SKM-1 (cell line): ENCODE results near the gene SLC26A8.
"Not testable (repeated sequence)": the region's sequence is repeated elsewhere in the genome, so short reads cannot be mapped to it uniquely, and the experiment has no call there.

Experiments
- DNase-seq: peaks from one replicate; lab custom pipeline; 2025; ENCODE audit not compliant: unreplicated experiment; lab: John Stamatoyannopoulos, UW

SLC26A8 gene

DNA sequence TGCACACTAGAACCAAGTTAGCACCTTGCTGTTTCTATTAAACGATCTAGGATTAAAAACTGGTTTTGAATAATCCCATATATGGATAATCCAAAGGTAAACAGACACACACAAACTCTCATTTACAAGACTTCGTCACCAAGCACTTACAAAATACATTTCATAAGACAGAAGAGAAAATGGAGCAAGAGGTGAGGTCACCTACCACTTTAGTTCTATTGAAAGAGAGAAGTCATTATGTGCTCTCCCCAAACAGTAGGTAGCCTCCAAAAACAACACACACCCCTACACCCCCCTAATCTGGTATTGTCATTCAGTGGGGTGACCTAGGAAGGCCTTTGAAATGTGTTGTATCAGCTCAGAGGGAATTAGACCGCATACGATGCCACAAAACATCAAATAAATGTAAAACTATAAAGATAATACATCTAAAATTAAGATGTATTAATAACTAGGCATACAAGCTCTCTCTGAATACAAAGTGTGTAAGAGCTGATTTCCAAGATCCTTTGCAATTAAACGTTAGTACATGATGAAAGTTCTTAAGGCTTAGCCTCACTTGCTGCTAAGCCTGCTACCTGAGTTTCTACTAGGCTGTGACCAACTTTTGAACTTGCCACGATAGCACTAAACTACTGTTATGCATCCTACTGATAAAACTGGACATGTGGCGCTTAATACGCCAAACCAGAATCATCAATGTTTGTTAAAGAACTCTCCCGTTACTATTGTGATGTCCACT is 105.2 kb downstream of the SLC26A8 start:
- peak; percentile 43 for DNase-seq

GRCh38 chr6:35916893-35917292 is 107.5 kb downstream of the SLC26A8 start:
- DNase-seq, result not testable (repeated sequence)

DNA sequence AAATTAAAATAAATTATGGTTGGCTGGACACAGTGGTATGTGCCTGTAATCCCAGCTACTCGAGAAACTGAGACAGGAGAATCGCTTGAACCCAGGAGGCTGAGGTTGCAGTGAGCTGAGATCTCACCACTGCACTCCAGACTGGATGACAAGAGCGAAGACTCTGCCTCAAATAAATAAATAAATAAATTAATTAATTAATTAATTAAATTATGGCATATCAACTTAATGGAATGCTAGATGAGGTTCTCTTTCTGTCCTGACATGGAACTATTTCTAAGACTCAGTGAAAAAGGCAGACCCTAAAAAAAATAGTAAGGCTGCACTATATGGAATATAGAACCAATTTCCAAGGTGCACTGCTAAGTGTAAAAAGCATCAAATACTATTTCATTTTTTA is 108.4 kb downstream of the SLC26A8 start:
- no peak for DNase-seq

- DNase-seq, result no peak
Observed at GRCh38 chr6:35914536-35914935, 109.9 kb downstream of the SLC26A8 start.

- DNase-seq, result no peak
Observed at GRCh38 chr6:35911871-35912653, 112.4 kb downstream of the SLC26A8 start.

- not testable (repeated sequence) for DNase-seq
Observed at GRCh38 chr6:35909571-35909970, 114.9 kb downstream of the SLC26A8 start.

GRCh38 chr6:35908753-35909401 is 115.6 kb downstream of the SLC26A8 start:
- DNase-seq, result not testable (repeated sequence)

DNA sequence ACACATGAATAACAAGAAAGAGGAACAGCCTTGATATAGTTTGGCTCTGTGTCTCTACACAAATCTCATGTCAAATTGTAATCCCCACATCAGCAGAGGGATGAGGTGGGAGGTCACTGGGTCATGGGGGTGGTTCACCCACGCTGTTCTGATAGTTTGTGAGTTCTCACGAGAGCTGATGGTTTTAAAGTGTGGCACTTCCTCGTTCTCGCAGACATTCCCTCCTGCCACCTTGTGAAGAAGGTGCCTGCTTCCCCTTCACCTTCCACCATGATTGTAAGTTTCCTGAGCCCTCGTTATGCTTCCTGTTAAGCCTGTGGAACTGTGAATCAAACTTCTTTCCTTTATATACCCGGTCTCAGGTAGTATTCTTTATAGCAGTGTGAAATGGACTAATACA is 116.7 kb downstream of the SLC26A8 start:
- no peak for DNase-seq

DNA sequence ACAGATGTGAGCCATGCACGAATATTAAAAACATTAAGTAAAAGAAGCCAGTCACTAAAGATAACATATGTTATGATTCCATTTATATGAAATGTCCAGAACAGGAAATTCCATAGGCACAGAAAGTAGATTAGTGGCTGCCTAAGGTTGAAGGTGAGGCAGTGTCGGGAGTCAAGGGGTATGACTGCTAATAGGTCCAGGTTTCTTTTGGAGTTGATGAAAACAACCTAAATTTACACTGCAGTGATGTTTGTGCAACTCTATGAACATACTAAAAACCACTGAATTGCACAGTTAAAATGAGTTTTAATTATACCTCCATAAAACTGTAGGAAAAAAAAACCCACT is 118.0 kb downstream of the SLC26A8 start:
- DNase-seq, result no peak

DNA sequence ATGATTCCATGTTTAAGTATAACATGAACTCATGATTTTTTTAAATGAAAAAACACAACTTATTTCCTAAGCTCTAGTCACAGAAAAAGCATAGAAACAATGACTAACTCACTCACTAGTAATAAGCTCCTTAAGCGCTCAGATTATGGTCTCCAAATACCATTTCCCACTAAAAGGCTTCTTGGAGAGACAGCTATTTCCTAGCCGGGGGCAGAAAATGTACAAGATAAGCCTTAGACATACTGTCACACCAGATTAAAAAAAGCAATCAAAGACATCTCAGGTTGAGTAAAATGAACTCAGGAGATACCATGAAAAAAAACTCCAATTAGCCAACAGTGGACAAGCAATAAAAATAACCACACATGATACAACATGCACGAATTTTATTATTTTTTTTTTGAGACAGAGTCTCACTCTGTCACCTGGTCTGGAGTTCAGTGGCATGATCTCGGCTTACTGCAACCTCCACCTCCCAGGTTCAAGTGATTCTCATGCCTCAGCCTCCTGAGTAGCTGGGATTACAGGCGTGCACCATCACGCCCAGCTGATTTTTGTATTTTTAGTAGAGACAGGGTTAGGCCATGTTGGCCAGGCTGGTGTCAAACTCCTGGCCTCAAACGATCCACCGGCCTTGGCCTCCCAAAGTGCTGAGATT is 118.5 kb downstream of the SLC26A8 start:
- no peak for DNase-seq

DNA sequence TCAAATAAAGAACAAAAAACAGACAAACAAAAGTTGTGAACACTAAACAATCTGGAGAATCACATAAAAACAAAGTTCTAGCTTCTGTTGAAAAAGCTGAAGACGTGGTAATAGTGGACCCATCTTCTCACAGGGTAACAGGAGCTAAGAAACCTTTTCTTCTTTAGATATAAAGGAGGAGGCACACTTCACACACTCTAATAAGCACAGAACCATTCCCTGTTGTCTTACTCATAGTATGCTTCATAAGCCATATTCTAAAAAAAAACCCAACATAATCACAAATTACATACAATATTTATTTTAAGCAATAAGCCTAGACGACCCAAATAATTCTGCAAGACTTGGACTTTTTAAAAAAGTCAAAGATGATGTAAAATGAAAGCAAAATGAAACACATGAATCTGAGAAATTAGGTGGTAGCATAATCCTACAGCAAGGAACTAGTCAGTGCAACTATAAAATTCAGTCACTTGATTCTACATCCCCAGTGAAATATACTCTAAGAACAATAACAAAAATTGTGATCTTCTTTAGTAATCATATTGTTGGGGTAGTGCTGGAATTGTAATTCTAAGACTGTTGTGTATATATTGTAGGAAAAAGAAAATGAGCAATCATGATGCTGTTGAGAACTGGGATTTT is 119.2 kb downstream of the SLC26A8 start:
- DNase-seq, result no peak

DNA sequence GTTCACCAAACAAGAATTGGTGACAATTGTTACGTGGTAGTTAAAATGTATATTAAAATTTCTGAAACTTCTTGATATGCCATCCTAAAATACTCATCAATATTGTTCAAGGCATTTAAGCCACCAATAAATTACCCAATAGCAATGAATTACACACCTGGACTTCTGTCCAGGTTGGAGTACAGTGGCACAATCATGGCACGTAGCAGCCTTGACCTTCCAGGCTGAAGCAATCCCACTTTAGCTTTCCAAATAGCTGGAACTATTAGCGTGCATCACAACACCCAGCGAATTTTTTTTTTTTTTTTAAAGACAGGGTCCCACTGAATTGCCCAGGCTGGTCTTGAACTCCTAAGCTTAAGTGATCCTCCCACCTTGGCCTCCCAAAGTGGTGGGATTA is 120.8 kb downstream of the SLC26A8 start:
- no peak for DNase-seq

GRCh38 chr6:35900448-35900847 is 124.0 kb downstream of the SLC26A8 start:
- DNase-seq, result no peak

DNA sequence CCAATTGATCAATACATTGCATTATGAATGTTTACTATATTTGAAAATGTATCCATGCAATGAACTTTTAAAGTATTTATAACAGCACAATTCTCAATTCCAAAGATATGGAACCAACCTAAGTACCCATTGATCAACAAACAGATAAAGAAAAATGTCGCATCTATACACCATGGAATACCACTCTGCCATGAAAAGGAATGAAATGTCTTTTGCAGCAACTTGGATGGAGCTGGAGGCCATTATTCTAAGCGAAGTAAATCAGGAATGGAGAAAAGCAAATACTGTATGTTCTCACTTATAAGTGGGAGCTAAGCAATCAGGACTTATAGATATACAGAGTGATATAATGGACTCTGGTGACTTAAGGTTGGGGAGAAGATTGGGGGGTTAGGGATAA is 126.4 kb downstream of the SLC26A8 start:
- DNase-seq, result no peak

- no peak for DNase-seq
Observed at GRCh38 chr6:35897486-35897885, 127.0 kb downstream of the SLC26A8 start.

GRCh38 chr6:35897036-35897435 is 127.4 kb downstream of the SLC26A8 start:
- DNase-seq, result no peak

DNA sequence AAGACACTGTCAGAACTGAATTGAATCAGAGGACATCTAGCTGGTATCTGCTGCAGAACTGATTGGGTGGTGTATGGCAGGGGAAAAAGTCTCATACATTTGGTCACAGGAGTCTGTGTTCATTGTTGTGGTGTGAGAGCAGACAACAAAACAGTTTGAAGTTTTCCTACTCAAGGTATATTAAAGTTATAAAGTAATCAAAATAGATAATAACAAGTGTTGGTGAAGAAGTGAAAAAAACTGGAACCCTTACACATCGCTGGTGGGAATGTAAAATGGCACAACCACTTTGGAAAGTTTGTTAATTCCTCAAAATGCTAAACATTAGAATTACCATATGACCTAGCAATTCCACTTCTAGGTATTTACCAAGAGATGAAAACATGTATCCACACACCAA is 128.2 kb downstream of the SLC26A8 start:
- DNase-seq, result no peak

DNA sequence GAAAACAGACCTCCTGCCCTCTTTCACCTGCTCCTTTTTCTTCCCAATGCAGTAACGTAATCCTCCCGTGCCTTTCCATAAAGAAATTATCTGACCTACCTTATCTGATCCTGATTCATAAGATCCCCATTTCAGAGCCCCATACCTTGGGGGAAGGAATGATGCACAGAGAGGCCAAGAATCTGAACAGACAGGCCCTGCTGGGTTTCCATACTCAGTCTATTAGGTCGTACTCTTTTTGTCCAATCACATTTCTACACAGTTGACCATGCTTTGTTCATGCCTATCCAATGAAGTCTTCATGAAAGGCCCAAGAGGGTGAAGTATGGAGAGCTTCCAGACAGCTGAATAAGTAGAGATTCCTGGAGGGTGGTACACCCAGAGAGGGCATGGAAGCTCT is 128.9 kb downstream of the SLC26A8 start:
- no peak for DNase-seq

DNA sequence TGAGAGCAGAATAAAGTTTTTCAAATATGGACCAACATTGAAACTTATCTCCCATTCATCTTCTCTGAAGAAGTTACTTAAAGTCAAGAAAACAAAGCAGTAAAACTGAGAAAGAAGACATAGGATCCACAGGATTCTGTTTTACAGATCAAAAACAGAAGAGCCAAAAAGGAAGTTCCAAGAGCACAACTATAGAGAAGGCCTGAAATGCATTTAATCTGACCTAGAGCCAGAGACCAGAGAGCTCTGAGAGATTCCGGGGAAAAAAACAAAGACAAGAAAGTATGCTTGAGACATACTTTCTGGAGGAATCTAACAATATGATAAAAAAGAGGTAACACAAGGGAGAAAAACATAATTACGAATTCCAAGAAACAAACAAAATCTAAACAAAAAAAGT is 129.7 kb downstream of the SLC26A8 start:
- DNase-seq, result no peak
